Body of pancreas (tissue), 4 donors: ENCODE data around the gene EPN3.

Experiments
- POLR2A ChIP-seq, 3 donors: fragments of 450-650 bp; IDR thresholded peaks; one replicate each; pipeline ENCODE4 v1.6.1; 2016; ENCODE audit warnings: antibody characterized with exemption in 3 of 3, mild to moderate bottlenecking in 2 of 3
- TF ChIP-seq, protein P1 (sequence below), 7 experiments: fragments of 450-650 bp in 4 of 7; fragments of 200-600 bp in 3 of 7; sonication (generic) in 3 of 7; IDR thresholded peaks; one replicate each; pipeline ENCODE4 v1.5.1; 2016 to 2019; ENCODE audit warnings: antibody characterized with exemption in 7 of 7

DNA sequence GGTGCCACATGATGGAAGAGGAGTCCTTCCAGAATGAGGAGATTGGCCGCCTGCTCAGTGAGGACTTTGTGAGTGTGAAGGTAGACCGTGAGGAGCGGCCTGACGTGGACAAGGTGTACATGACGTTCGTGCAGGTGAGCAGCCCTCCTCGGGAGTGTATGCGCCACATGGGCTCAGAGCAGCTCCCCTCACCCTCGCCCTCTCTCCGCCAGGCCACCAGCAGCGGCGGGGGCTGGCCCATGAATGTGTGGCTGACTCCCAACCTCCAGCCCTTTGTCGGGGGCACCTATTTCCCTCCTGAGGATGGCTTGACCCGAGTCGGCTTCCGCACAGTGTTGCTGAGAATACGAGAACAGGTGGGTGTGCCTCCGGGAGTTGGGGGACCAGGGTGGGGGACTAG is 16.3 kb downstream of the EPN3 start:
- TF ChIP-seq, protein P1, sequence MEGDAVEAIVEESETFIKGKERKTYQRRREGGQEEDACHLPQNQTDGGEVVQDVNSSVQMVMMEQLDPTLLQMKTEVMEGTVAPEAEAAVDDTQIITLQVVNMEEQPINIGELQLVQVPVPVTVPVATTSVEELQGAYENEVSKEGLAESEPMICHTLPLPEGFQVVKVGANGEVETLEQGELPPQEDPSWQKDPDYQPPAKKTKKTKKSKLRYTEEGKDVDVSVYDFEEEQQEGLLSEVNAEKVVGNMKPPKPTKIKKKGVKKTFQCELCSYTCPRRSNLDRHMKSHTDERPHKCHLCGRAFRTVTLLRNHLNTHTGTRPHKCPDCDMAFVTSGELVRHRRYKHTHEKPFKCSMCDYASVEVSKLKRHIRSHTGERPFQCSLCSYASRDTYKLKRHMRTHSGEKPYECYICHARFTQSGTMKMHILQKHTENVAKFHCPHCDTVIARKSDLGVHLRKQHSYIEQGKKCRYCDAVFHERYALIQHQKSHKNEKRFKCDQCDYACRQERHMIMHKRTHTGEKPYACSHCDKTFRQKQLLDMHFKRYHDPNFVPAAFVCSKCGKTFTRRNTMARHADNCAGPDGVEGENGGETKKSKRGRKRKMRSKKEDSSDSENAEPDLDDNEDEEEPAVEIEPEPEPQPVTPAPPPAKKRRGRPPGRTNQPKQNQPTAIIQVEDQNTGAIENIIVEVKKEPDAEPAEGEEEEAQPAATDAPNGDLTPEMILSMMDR (IDR thresholded peaks at IDR 0.05) = no peak
- TF ChIP-seq POLR2A (IDR thresholded peaks at IDR 0.05) = no peak
